ENCODE data around the gene TGFB2. TPM values are rescaled to one million over a fixed set of nuclear protein-coding genes. Genes with fewer than 3 reads are reported as not detected.

TGFB2 gene
- total and polyA plus RNA-seq, 2 donors (not counting 3 experiments of a cell fraction or from before 2014, with no cell fraction given) = 21.2 to 43.5 TPM

DNA sequence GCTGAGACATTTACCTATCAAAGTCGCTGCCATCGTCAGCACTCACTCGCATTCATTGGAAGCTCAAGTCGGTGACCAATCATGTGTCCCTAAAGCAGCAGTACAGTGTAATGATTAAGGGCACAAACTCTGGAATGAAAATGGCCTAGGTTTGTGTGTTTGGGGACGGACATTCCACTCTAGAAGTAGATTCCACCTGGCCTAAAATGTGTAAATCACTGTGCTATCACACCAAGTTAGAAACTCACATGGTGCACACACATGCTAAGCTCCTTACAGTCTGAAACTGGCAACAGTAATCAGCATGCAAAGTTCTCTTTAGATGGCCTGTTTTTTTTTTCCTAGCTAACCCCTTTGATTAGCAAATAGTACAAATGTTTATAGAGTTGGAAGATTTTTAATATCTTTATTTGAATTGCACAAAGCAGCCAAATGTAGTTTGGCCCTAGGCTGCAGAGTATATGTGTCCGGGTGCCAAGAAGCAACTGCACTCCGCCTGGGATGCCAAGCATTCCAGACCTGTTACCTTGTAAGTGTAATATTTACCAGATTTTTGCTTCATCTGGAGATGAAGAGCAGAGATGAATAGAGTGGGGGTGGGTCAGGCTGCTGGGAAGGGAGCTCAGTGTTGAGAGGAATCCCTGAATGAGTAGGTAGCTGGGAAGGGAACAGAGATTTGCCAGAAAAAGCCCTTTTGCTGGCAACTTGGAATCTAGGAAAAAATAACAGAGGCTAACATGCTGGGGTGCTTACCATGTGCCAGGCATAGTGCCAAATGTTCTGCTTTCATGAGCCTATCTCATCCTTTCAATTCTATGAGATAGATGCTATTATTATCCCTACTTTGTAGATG is 35.2 kb downstream of the TGFB2 start:
- Histone ChIP-seq H3K27ac (ENCODE audit: insufficient read depth, low read depth, low read length) (no peak overlapping the region), H3K79me2 (ENCODE audit: control insufficient read depth, insufficient read depth, low read length) (no peaks in the 10 kb centered on the region), H2AFZ (ENCODE audit: low read depth, low read length) (no peak overlapping the region), H3K4me2 (ENCODE audit: insufficient read depth, low read length) (no peak overlapping the region), H3K4me1 (ENCODE audit: control insufficient read depth, extremely low read depth, insufficient read depth, low read length) (peaks cover 45% of the 10 kb centered on the region), H3K9me3 (replicated peaks; ENCODE audit: control insufficient read depth, insufficient read depth, low read length) (no peaks in the 10 kb centered on the region), H4K20me1 (replicated peaks; ENCODE audit: control insufficient read depth, extremely low read depth, insufficient read depth, low read length) (no peaks in the 10 kb centered on the region), H3K9me1 (replicated peaks; ENCODE audit: control insufficient read depth, extremely low read depth, insufficient read depth, low read length) (no peaks in the 10 kb centered on the region), H3K4me3 (replicated peaks in 1 of 3; ENCODE audit: insufficient read depth in 1 of 3, low read depth in 1 of 3, low read length in 3 of 3) (no peak overlapping the region), H3K36me3 (ENCODE audit: control insufficient read depth in 2 of 2, extremely low read depth in 1 of 2, insufficient read depth in 2 of 2, low read length in 2 of 2) (no peaks in the 10 kb centered on the region), H3K27me3 (ENCODE audit: control insufficient read depth in 2 of 2, insufficient read depth in 2 of 2, low read length in 2 of 2) (no peaks in the 10 kb centered on the region), H3K9ac (replicated peaks; ENCODE audit: extremely low read depth, insufficient read depth, low read length) (peak overlapping the region; percentile 18)
- intact Hi-C loops (cut with micrococcal nuclease) (loop anchor here (5.0 kb wide), 1 partner anchor 922 kb away; no protein-coding TSS in a partner anchor), dilution Hi-C loops (cut with MboI; ENCODE audit: extremely low pct_ligation_motif_present, low sequenced_read_pairs) (no loop called here)
- POLR2A ChIA-PET = no interaction called here
- CTCF ChIA-PET = interaction anchor here (2.0 to 2.3 kb wide), 2 partner anchors 8 to 10 kb away, joined by 5 to 7 read pairs; no protein-coding TSS in a partner anchor
- no peak for TF ChIP-seq FOS (IDR thresholded peaks at IDR 0.05; ENCODE audit: borderline replicate concordance, insufficient read depth, low read length)
- no peak for TF ChIP-seq GATA2 (IDR thresholded peaks at IDR 0.05; ENCODE audit: insufficient read depth, insufficient read length, low read depth, low read length)
- TF ChIP-seq, protein P1, sequence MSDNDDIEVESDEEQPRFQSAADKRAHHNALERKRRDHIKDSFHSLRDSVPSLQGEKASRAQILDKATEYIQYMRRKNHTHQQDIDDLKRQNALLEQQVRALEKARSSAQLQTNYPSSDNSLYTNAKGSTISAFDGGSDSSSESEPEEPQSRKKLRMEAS (IDR thresholded peaks at IDR 0.05; ENCODE audit: insufficient read depth, insufficient read length) = no peak
- TF ChIP-seq, protein P2, sequence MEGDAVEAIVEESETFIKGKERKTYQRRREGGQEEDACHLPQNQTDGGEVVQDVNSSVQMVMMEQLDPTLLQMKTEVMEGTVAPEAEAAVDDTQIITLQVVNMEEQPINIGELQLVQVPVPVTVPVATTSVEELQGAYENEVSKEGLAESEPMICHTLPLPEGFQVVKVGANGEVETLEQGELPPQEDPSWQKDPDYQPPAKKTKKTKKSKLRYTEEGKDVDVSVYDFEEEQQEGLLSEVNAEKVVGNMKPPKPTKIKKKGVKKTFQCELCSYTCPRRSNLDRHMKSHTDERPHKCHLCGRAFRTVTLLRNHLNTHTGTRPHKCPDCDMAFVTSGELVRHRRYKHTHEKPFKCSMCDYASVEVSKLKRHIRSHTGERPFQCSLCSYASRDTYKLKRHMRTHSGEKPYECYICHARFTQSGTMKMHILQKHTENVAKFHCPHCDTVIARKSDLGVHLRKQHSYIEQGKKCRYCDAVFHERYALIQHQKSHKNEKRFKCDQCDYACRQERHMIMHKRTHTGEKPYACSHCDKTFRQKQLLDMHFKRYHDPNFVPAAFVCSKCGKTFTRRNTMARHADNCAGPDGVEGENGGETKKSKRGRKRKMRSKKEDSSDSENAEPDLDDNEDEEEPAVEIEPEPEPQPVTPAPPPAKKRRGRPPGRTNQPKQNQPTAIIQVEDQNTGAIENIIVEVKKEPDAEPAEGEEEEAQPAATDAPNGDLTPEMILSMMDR (IDR thresholded peaks at IDR 0.05; ENCODE audit: extremely low read depth in 1 of 2, insufficient read depth in 1 of 2, low read depth in 1 of 2, low read length in 2 of 2) = no peak
- TF ChIP-seq MYC (IDR thresholded peaks at IDR 0.05; ENCODE audit: low read depth, low read length) = no peak
- TF ChIP-seq POLR2A (IDR thresholded peaks at IDR 0.05; ENCODE audit: low read depth, low read length) = no peak
- no peak for TF ChIP-seq JUN (IDR thresholded peaks at IDR 0.05; ENCODE audit: borderline replicate concordance, insufficient read depth, insufficient read length, low read depth)
- DNase-seq (ENCODE audit: low read depth, low spot score) = peak; percentile 57
- no TSS peak for BruUV-seq (replicated peaks)
- no peak for FAIRE-seq
